Measurements from ENCODE around the gene DTNB. TPM values are rescaled to one million over a fixed set of nuclear protein-coding genes. Genes with fewer than 3 reads are reported as not detected.

Gene DTNB
- total and polyA plus RNA-seq, 10 of the 15 experiments (the other 5 are each of a cell fraction or from before 2014, with no cell fraction given): 4.5 to 30.6 (median 11.9) TPM

- no peak; a peak in 1 of 4 replicates for TF ChIP-seq CEBPB (IDR thresholded peaks at IDR 0.05; ENCODE audit: borderline replicate concordance in 1 of 2, low read depth in 2 of 2, low read length in 2 of 2)
- no peak for TF ChIP-seq POLR2AphosphoS2 (IDR thresholded peaks at IDR 0.05; ENCODE audit: low read depth, low read length)
- no peak; the same call in 1 of the 2 replicates for TF ChIP-seq ZBTB40 (IDR thresholded peaks at IDR 0.05; ENCODE audit: borderline replicate concordance)
- peak; percentile 58; the same call in 1 of the 2 replicates for TF ChIP-seq POLR2A (IDR thresholded peaks at IDR 0.05; ENCODE audit: low read depth, low read length)
- TF ChIP-seq, protein P1, sequence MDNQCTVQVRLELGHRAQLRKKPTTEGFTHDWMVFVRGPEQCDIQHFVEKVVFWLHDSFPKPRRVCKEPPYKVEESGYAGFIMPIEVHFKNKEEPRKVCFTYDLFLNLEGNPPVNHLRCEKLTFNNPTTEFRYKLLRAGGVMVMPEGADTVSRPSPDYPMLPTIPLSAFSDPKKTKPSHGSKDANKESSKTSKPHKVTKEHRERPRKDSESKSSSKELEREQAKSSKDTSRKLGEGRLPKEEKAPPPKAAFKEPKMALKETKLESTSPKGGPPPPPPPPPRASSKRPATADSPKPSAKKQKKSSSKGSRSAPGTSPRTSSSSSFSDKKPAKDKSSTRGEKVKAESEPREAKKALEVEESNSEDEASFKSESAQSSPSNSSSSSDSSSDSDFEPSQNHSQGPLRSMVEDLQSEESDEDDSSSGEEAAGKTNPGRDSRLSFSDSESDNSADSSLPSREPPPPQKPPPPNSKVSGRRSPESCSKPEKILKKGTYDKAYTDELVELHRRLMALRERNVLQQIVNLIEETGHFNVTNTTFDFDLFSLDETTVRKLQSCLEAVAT (IDR thresholded peaks at IDR 0.05): peak; percentile 87
- peak; percentile 91 for TF ChIP-seq MXI1 (IDR thresholded peaks at IDR 0.05; ENCODE audit: low read depth, low read length)
- TF ChIP-seq FOXK2 (IDR thresholded peaks at IDR 0.05): no peak
- TF ChIP-seq E2F8 (IDR thresholded peaks at IDR 0.05; ENCODE audit: low read depth, partially characterized antibody): no peak
- TF ChIP-seq KLF5 (IDR thresholded peaks at IDR 0.05; ENCODE audit: partially characterized antibody): peak; percentile 85
- TF ChIP-seq, protein P2, sequence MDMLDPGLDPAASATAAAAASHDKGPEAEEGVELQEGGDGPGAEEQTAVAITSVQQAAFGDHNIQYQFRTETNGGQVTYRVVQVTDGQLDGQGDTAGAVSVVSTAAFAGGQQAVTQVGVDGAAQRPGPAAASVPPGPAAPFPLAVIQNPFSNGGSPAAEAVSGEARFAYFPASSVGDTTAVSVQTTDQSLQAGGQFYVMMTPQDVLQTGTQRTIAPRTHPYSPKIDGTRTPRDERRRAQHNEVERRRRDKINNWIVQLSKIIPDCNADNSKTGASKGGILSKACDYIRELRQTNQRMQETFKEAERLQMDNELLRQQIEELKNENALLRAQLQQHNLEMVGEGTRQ (IDR thresholded peaks at IDR 0.05; ENCODE audit: borderline replicate concordance, low read depth, low read length): peak; percentile 57
- peak; percentile 76 for TF ChIP-seq ZNF217 (IDR thresholded peaks at IDR 0.05)
- TF ChIP-seq LARP7 (IDR thresholded peaks at IDR 0.05): peak; percentile 77
- peak; percentile 65; the same call in 1 of the 2 replicates for TF ChIP-seq CREB1 (IDR thresholded peaks at IDR 0.05; ENCODE audit: low read depth)
- peak; percentile 82 for TF ChIP-seq PAX5 (IDR thresholded peaks at IDR 0.05; ENCODE audit: borderline replicate concordance, low read depth, low read length)
- TF ChIP-seq SUPT20H (IDR thresholded peaks at IDR 0.05; ENCODE audit: borderline replicate concordance, control insufficient read depth, low read depth, low read length): no peak
- TF ChIP-seq USF1 (IDR thresholded peaks at IDR 0.05; ENCODE audit: borderline replicate concordance, extremely low read length, insufficient read depth, low read depth, low read length): peak; percentile 79
- TF ChIP-seq NFXL1 (IDR thresholded peaks at IDR 0.05; ENCODE audit: borderline replicate concordance): no peak
These were observed 296.4 kb downstream of the DTNB start (continued) for GRCh38 chr2:25376750-25377621.

All from GM12878 (cell line).